ENCODE results near the gene KRT86.

GRCh38 chr12:52254965-52255751 is 19.3 kb upstream of the KRT86 start:
- no peak for TF ChIP-seq EZH2 (IDR thresholded peaks at IDR 0.05; ENCODE audit: low read length)
- TF ChIP-seq, protein P1, sequence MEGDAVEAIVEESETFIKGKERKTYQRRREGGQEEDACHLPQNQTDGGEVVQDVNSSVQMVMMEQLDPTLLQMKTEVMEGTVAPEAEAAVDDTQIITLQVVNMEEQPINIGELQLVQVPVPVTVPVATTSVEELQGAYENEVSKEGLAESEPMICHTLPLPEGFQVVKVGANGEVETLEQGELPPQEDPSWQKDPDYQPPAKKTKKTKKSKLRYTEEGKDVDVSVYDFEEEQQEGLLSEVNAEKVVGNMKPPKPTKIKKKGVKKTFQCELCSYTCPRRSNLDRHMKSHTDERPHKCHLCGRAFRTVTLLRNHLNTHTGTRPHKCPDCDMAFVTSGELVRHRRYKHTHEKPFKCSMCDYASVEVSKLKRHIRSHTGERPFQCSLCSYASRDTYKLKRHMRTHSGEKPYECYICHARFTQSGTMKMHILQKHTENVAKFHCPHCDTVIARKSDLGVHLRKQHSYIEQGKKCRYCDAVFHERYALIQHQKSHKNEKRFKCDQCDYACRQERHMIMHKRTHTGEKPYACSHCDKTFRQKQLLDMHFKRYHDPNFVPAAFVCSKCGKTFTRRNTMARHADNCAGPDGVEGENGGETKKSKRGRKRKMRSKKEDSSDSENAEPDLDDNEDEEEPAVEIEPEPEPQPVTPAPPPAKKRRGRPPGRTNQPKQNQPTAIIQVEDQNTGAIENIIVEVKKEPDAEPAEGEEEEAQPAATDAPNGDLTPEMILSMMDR (optimal IDR thresholded peaks at IDR 0.05 in 1 of 3, IDR thresholded peaks at IDR 0.05 in 1 of 3, conservative IDR thresholded peaks at IDR 0.05 in 1 of 3; ENCODE audit: extremely low read depth in 1 of 3, insufficient read depth in 2 of 3, low read length in 3 of 3) = no peak

Data from keratinocyte (primary cell).